Hematopoietic multipotent progenitor cell treated with erythropoietin and hydrocortisone succinate and interleukin-3 and kit ligand, for 15 days (in vitro differentiated cells): ENCODE results near the gene PRKCQ.

Experiments used
- DNase-seq: peaks from one replicate; pipeline ENCODE4 v3.0.0-alpha.2; 2015; ENCODE audit warnings: low spot score

PRKCQ gene

GRCh38 chr10:6520138-6520537 is 59.9 kb downstream of the PRKCQ start:
- no peak for DNase-seq

- no peak for DNase-seq
Measured at GRCh38 chr10:6518791-6519429, 61.2 kb downstream of the PRKCQ start.

GRCh38 chr10:6516929-6517284 is 63.2 kb downstream of the PRKCQ start:
- no peak for DNase-seq

- DNase-seq: no peak
Measured at GRCh38 chr10:6516281-6516928, 63.7 kb downstream of the PRKCQ start.

- DNase-seq: no peak
Measured at GRCh38 chr10:6514844-6515780, 65.0 kb downstream of the PRKCQ start.

- no peak for DNase-seq
Measured at GRCh38 chr10:6514180-6514579, 65.9 kb downstream of the PRKCQ start.

- DNase-seq: no peak
Measured at GRCh38 chr10:6513476-6513875, 66.6 kb downstream of the PRKCQ start.

- no peak for DNase-seq
Measured at GRCh38 chr10:6512182-6512581, 67.9 kb downstream of the PRKCQ start.

GRCh38 chr10:6511347-6511746 is 68.7 kb downstream of the PRKCQ start:
- DNase-seq: no peak

- DNase-seq: no peak
Measured at GRCh38 chr10:6507311-6507710, 72.8 kb downstream of the PRKCQ start.

GRCh38 chr10:6505300-6505699 is 74.8 kb downstream of the PRKCQ start:
- no peak for DNase-seq

- DNase-seq: no peak
Measured at GRCh38 chr10:6504296-6504695, 75.8 kb downstream of the PRKCQ start.

GRCh38 chr10:6503171-6503570 is 76.9 kb downstream of the PRKCQ start:
- DNase-seq: no peak

GRCh38 chr10:6501931-6502330 is 78.1 kb downstream of the PRKCQ start:
- no peak for DNase-seq

GRCh38 chr10:6499974-6500373 is 80.1 kb downstream of the PRKCQ start:
- DNase-seq: no peak

- DNase-seq: no peak
Measured at GRCh38 chr10:6498771-6499170, 81.3 kb downstream of the PRKCQ start.

- DNase-seq: no peak
Measured at GRCh38 chr10:6497620-6498019, 82.5 kb downstream of the PRKCQ start.

GRCh38 chr10:6494936-6495592 is 85.0 kb downstream of the PRKCQ start:
- DNase-seq: no peak

- DNase-seq: no peak
Measured at GRCh38 chr10:6494442-6494819, 85.6 kb downstream of the PRKCQ start.

GRCh38 chr10:6493521-6494441 is 86.3 kb downstream of the PRKCQ start:
- no peak for DNase-seq

- no peak for DNase-seq
Measured at GRCh38 chr10:6492896-6493295, 87.2 kb downstream of the PRKCQ start.
